Spleen (tissue), 7 donors: Measurements from ENCODE around the gene EEIG1.

Source experiments
- POLR2A ChIP-seq, 3 donors: fragments of 450-650 bp; IDR thresholded peaks; one replicate each; pipeline ENCODE4 v1.5.1; 2017; ENCODE audit warnings: antibody characterized with exemption in 3 of 3, mild to moderate bottlenecking in 1 of 3
- TF ChIP-seq, protein P1 (sequence below), 11 experiments: fragments of 200-600 bp in 7 of 11; fragments of 450-650 bp in 4 of 11; sonication (generic) in 4 of 11; IDR thresholded peaks in 8 of 11; conservative IDR thresholded peaks in 3 of 11; 1 replicate in 7 of 11; 2 replicates in 4 of 11; pipeline versions ENCODE4 v1.4.0 to v1.8.0; 2016 to 2021; ENCODE audit warnings: antibody characterized with exemption in 11 of 11, inconsistent platforms in 4 of 11, mild to moderate bottlenecking in 1 of 11
- donor health status: DM: no; HTN: no; CAD: no; lungs with moderate emphysema.
- donor health status: DM: no; HTN: no; CAD: no.
- donor health status: DM: no; HTN: no; CAD: no.

- TF ChIP-seq, protein P1, sequence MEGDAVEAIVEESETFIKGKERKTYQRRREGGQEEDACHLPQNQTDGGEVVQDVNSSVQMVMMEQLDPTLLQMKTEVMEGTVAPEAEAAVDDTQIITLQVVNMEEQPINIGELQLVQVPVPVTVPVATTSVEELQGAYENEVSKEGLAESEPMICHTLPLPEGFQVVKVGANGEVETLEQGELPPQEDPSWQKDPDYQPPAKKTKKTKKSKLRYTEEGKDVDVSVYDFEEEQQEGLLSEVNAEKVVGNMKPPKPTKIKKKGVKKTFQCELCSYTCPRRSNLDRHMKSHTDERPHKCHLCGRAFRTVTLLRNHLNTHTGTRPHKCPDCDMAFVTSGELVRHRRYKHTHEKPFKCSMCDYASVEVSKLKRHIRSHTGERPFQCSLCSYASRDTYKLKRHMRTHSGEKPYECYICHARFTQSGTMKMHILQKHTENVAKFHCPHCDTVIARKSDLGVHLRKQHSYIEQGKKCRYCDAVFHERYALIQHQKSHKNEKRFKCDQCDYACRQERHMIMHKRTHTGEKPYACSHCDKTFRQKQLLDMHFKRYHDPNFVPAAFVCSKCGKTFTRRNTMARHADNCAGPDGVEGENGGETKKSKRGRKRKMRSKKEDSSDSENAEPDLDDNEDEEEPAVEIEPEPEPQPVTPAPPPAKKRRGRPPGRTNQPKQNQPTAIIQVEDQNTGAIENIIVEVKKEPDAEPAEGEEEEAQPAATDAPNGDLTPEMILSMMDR (IDR thresholded peaks at IDR 0.05 in 8 of 11, conservative IDR thresholded peaks at IDR 0.05 in 3 of 11), result no peak
- TF ChIP-seq POLR2A (IDR thresholded peaks at IDR 0.05), result no peak
Observed at GRCh38 chr9:127959841-127960409, 20.9 kb downstream of the EEIG1 start.
